HepG2 (cell line): ENCODE measurements around the gene LEAP2. TPM values are rescaled to one million over a fixed set of nuclear protein-coding genes. Genes with fewer than 3 reads are reported as not detected.

Experiments used
- CEBPB ChIP-seq: IDR thresholded peaks from 2 replicates; pipeline ENCODE4 v1.6.1; 2011; ENCODE audit warnings: low read depth, low read length, improper control_type of control experiment, borderline replicate concordance
- FOXP4 ChIP-seq: sonication (generic); formaldehyde crosslinking; IDR thresholded peaks from 2 replicates; pipeline ENCODE4 v1.4.0; 2020; ENCODE audit warnings: missing genetic modification reagents
- HMG20A ChIP-seq: IDR thresholded peaks from 2 replicates; pipeline ENCODE4 v1.6.1; 2016; ENCODE audit warnings: borderline replicate concordance
- MXI1 ChIP-seq: IDR thresholded peaks from 3 replicates; pipeline ENCODE4 v1.6.1; 2012; ENCODE audit warnings: low read depth, low read length, inconsistent platforms, borderline replicate concordance
- SOX5 ChIP-seq: IDR thresholded peaks from 2 replicates; pipeline ENCODE4 v1.6.1; 2016; ENCODE audit warnings: borderline replicate concordance
- TBL1XR1 ChIP-seq: fragments of 150-350 bp; IDR thresholded peaks from 2 replicates; pipeline ENCODE4 v1.6.1; 2014; ENCODE audit warnings: borderline replicate concordance, low read length; ENCODE audit not compliant: partially characterized antibody
- TBX3 ChIP-seq: fragments of 450-650 bp; IDR thresholded peaks from 2 replicates; pipeline ENCODE4 v1.6.1; 2017; ENCODE audit warnings: antibody characterized with exemption, mild to moderate bottlenecking, inconsistent platforms, borderline replicate concordance
- TEAD3 ChIP-seq: optimal IDR thresholded peaks from 2 replicates; pipeline ENCODE3; 2016; ENCODE audit warnings: borderline replicate concordance
- TFE3 ChIP-seq: IDR thresholded peaks from 2 replicates; pipeline ENCODE4 v1.6.1; 2016
- TGIF2 ChIP-seq: IDR thresholded peaks from 2 replicates; pipeline ENCODE4 v1.6.1; 2016; ENCODE audit warnings: control low read depth, missing compliant biosample characterization
- THAP11 ChIP-seq: IDR thresholded peaks from 2 replicates; pipeline ENCODE4 v1.6.1; 2016; ENCODE audit warnings: missing biosample characterization, missing genetic modification reagents
- ZBTB8A ChIP-seq: sonication (generic); formaldehyde crosslinking; IDR thresholded peaks from 2 replicates; pipeline ENCODE4 v1.4.0; 2020; ENCODE audit warnings: mild to moderate bottlenecking, low read depth, missing genetic modification reagents, borderline replicate concordance
- ZNF543 ChIP-seq: sonication (generic); formaldehyde crosslinking; IDR thresholded peaks from 2 replicates; pipeline ENCODE4 v1.4.0; 2020; ENCODE audit warnings: mild to moderate bottlenecking, missing genetic modification reagents
- ZNF7 ChIP-seq: IDR thresholded peaks from 2 replicates; pipeline ENCODE4 v1.6.1; 2016; ENCODE audit warnings: missing biosample characterization, missing genetic modification reagents
- polyA plus RNA-seq, 8 experiments: library from polyadenylated mRNA; depleted of rRNA in 3 of 8; stranded (reverse) in 7 of 8; unstranded in 1 of 8; fragments of >200 nt; fragmentation: Illumina TruSeq in 4 of 8; extraction: Trizol in 4 of 8; gene quantifications; 2 replicates each; pipeline versions ENCODE4 v1.2.1 to v1.2.3, GENCODE V29; 2011 to 2016; ENCODE audit warnings: low read depth in 4 of 8, missing spikeins in 1 of 8, mixed read lengths in 1 of 8; ENCODE audit not compliant: insufficient read depth in 1 of 8
- total RNA-seq, 5 experiments: library from RNA; depleted of rRNA; stranded (reverse); fragments of >200 nt; fragmentation: Illumina TruSeq; extraction: Trizol; gene quantifications; 2 replicates each; pipeline ENCODE4 v1.2.3, GENCODE V29; 2016; ENCODE audit warnings: low read depth in 1 of 5
- TF ChIP-seq, protein P1 (sequence below): sonication (generic); formaldehyde crosslinking; conservative IDR thresholded peaks from 2 replicates; pipeline ENCODE4 v1.4.0; 2020; ENCODE audit warnings: mild to moderate bottlenecking, missing genetic modification reagents, moderate library complexity

Gene LEAP2
- total and polyA plus RNA-seq, 2 of the 13 experiments (the other 11 are each of a cell fraction or from before 2014, with no cell fraction given) = 23.9 to 51.9 TPM

GRCh38 chr5:132905938-132906337, 32.5 kb downstream of the LEAP2 start (continued):
- TF ChIP-seq FOXP4 (CRISPR knock-in tag) (peak; percentile 84), CEBPB (peak; percentile 55; the same call in 1 of the 2 replicates), TFE3 (CRISPR knock-in tag) (peak; percentile 83), TGIF2 (CRISPR knock-in tag) (no peak), TBL1XR1 (no peak), HMG20A (peak; percentile 36; the same call in 1 of the 2 replicates), SOX5 (CRISPR knock-in tag) (peak; percentile 61; the same call in 1 of the 2 replicates), MXI1 (peak; percentile 58; the same call in 1 of the 3 replicates), ZNF543 (CRISPR knock-in tag) (no peak), TBX3 (peak; percentile 57; the same call in 1 of the 2 replicates), ZNF7 (CRISPR knock-in tag) (peak; percentile 95), TEAD3 (peak; percentile 36), THAP11 (CRISPR knock-in tag) (0 out of 2 replicates have a peak, but pooled peaks have one; percentile 25), ZBTB8A (no peak)
- TF ChIP-seq, protein P1, sequence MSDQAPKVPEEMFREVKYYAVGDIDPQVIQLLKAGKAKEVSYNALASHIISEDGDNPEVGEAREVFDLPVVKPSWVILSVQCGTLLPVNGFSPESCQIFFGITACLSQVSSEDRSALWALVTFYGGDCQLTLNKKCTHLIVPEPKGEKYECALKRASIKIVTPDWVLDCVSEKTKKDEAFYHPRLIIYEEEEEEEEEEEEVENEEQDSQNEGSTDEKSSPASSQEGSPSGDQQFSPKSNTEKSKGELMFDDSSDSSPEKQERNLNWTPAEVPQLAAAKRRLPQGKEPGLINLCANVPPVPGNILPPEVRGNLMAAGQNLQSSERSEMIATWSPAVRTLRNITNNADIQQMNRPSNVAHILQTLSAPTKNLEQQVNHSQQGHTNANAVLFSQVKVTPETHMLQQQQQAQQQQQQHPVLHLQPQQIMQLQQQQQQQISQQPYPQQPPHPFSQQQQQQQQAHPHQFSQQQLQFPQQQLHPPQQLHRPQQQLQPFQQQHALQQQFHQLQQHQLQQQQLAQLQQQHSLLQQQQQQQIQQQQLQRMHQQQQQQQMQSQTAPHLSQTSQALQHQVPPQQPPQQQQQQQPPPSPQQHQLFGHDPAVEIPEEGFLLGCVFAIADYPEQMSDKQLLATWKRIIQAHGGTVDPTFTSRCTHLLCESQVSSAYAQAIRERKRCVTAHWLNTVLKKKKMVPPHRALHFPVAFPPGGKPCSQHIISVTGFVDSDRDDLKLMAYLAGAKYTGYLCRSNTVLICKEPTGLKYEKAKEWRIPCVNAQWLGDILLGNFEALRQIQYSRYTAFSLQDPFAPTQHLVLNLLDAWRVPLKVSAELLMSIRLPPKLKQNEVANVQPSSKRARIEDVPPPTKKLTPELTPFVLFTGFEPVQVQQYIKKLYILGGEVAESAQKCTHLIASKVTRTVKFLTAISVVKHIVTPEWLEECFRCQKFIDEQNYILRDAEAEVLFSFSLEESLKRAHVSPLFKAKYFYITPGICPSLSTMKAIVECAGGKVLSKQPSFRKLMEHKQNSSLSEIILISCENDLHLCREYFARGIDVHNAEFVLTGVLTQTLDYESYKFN = peak; percentile 26; the same call in 1 of the 2 replicates
